ENCODE results near the gene SYNDIG1. TPM values are rescaled to one million over a fixed set of nuclear protein-coding genes. Genes with fewer than 3 reads are reported as not detected.
A peak's percentile ranks its signal among the peaks of the same experiment; 100 is the strongest.

Gene SYNDIG1
- total RNA-seq, 4 donors from 2014 or later = 0.20 to 1.3 (median 0.66) TPM; not detected in 1

- Histone ChIP-seq H3K9me3 (no peaks in the 10 kb centered on the region), H3K4me3 (no peak overlapping the region), H3K36me3 (no peaks in the 10 kb centered on the region), H3K27me3 (no peaks in the 10 kb centered on the region), H3K4me1 (no peaks in the 10 kb centered on the region), H3K27ac (no peak overlapping the region)
- ATAC-seq (no peak), DNase-seq (no peak)
- intact Hi-C loops (cut with DNase I; ENCODE audit: low total_unique reads) = no loop called here
- TF ChIP-seq, protein P1, sequence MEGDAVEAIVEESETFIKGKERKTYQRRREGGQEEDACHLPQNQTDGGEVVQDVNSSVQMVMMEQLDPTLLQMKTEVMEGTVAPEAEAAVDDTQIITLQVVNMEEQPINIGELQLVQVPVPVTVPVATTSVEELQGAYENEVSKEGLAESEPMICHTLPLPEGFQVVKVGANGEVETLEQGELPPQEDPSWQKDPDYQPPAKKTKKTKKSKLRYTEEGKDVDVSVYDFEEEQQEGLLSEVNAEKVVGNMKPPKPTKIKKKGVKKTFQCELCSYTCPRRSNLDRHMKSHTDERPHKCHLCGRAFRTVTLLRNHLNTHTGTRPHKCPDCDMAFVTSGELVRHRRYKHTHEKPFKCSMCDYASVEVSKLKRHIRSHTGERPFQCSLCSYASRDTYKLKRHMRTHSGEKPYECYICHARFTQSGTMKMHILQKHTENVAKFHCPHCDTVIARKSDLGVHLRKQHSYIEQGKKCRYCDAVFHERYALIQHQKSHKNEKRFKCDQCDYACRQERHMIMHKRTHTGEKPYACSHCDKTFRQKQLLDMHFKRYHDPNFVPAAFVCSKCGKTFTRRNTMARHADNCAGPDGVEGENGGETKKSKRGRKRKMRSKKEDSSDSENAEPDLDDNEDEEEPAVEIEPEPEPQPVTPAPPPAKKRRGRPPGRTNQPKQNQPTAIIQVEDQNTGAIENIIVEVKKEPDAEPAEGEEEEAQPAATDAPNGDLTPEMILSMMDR (IDR thresholded peaks at IDR 0.05 in 4 of 5, conservative IDR thresholded peaks at IDR 0.05 in 1 of 5) = no peak
- TF ChIP-seq POLR2A (IDR thresholded peaks at IDR 0.05) = no peak
- in situ Hi-C loops (cut with MboI; ENCODE audit: low sequenced_read_pairs in 4 of 4) = loop anchor here in 1 of 4 donors (25.0 kb wide), 1 partner anchor 104 kb away; no protein-coding TSS in a partner anchor
Observed at GRCh38 chr20:24491041-24491756, 21.8 kb downstream of the SYNDIG1 start.

DNA sequence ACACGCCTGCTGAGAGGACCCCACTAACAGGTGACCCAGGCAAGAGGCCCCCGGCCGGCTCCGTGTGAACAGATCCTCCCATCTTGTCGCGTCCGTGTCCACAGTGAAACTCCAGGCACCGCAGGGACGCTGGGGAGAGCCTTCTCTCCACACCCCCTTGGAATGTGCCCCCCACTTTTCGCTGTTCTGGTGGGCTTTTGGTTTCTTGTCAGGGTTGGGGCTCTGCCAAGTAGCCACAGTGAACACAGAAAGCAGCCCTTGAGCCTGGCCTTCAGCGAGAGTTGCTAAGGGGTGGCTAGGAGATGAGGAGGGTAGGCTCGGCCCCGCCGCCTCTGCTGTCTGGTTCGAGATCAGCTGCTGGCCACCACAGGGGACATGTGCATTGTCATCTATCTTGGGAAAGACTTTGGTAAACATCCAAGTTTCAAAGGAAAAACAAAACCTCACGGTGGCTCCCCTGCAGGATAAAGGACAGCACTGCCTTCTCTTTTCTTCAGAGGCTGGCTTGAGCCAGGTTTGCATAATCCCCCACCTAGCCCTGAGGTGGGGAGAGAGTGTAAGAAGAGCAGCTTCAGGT lies 22.7 kb downstream of the SYNDIG1 start:
- DNase-seq (no peak), ATAC-seq (peak in 1 of 2 donors; percentile 49)
- Histone ChIP-seq H3K4me1 (no peaks in the 10 kb centered on the region), H3K27ac (no peak overlapping the region), H3K36me3 (no peaks in the 10 kb centered on the region), H3K9me3 (no peaks in the 10 kb centered on the region), H3K4me3 (no peak overlapping the region), H3K27me3 (no peaks in the 10 kb centered on the region)
- in situ Hi-C loops (cut with MboI; ENCODE audit: low sequenced_read_pairs in 4 of 4) (loop anchor here in 1 of 4 donors (25.0 kb wide), 1 partner anchor 105 kb away; no protein-coding TSS in a partner anchor), intact Hi-C loops (cut with DNase I; ENCODE audit: low total_unique reads) (no loop called here)
- TF ChIP-seq, protein P1 (IDR thresholded peaks at IDR 0.05 in 4 of 5, conservative IDR thresholded peaks at IDR 0.05 in 1 of 5) = no peak
- no peak for TF ChIP-seq POLR2A (IDR thresholded peaks at IDR 0.05)

DNA sequence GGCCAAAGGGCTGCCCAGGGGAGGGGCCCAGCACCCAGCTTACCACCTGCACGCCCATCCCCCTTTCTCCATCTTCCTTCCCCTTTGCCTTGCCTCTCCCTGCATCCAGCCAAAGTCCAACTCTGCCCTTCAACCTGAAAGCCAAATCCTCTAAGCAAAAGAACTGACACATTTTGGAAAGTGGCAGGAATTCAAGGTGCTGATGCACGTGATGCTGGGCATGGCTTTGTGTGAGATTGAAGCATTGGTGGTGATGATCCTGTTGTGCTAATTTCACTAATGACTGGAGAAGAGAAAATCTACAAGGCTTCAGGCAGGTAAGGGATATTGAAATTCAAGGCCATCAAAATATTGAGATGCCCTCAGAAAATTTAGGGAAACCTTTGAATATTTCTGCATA lies 23.3 kb downstream of the SYNDIG1 start:
- in situ Hi-C loops (cut with MboI; ENCODE audit: low sequenced_read_pairs in 4 of 4) = loop anchor here in 1 of 4 donors (25.0 kb wide), 1 partner anchor 105 kb away; no protein-coding TSS in a partner anchor
- no peak overlapping the region for H3K4me3 ChIP-seq
- intact Hi-C loops (cut with DNase I; ENCODE audit: low total_unique reads) = no loop called here
- DNase-seq = no peak
- ATAC-seq = no peak
- H3K4me1 ChIP-seq = no peaks in the 10 kb centered on the region
- H3K36me3 ChIP-seq = no peaks in the 10 kb centered on the region
- no peak for TF ChIP-seq POLR2A (IDR thresholded peaks at IDR 0.05)
- TF ChIP-seq, protein P1 (IDR thresholded peaks at IDR 0.05 in 4 of 5, conservative IDR thresholded peaks at IDR 0.05 in 1 of 5) = no peak
- no peak overlapping the region for H3K27ac ChIP-seq
- H3K27me3 ChIP-seq = no peaks in the 10 kb centered on the region
- H3K9me3 ChIP-seq = no peaks in the 10 kb centered on the region

DNA sequence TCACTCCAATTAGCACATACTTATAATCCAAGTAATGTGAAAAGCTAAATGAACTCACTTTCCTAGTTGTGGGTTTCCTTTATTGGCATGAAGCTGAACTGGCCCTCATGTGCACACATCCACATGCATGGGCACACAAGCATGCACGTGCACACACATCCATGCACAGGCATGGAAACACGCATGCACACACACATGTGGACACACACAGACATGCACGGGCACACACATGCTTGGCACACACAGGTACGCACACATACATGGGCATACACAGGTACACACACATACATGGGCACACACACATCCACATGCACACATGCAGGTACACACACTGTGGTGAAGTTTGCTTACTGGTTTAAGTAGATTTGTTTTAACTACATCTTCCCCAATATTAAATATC lies 23.8 kb downstream of the SYNDIG1 start:
- no peak for DNase-seq
- intact Hi-C loops (cut with DNase I; ENCODE audit: low total_unique reads) (no loop called here), in situ Hi-C loops (cut with MboI; ENCODE audit: low sequenced_read_pairs in 4 of 4) (loop anchor here in 1 of 4 donors (25.0 kb wide), 1 partner anchor 106 kb away; no protein-coding TSS in a partner anchor)
- no peak overlapping the region for H3K4me3 ChIP-seq
- no peak overlapping the region for H3K27ac ChIP-seq
- H3K4me1 ChIP-seq = no peaks in the 10 kb centered on the region
- no peaks in the 10 kb centered on the region for H3K36me3 ChIP-seq
- TF ChIP-seq, protein P1 (IDR thresholded peaks at IDR 0.05 in 4 of 5, conservative IDR thresholded peaks at IDR 0.05 in 1 of 5) = no peak
- no peak for TF ChIP-seq POLR2A (IDR thresholded peaks at IDR 0.05)
- H3K27me3 ChIP-seq = no peaks in the 10 kb centered on the region
- no peaks in the 10 kb centered on the region for H3K9me3 ChIP-seq
- no peak for ATAC-seq

Measured in gastrocnemius medialis (tissue), 4 donors.